K562 (cell line): Measurements from ENCODE around the gene CCDC9. TPM values are rescaled to one million over a fixed set of nuclear protein-coding genes. Genes with fewer than 3 reads are reported as not detected.

ENCODE experiments used
- CBX5 ChIP-seq: IDR thresholded peaks from 2 replicates; pipeline ENCODE4 v1.6.1; 2014; ENCODE audit warnings: low read depth, borderline replicate concordance
- MED1 ChIP-seq: sonication (generic); formaldehyde crosslinking; IDR thresholded peaks from 2 replicates; pipeline ENCODE4 v1.8.1; 2023; ENCODE audit warnings: missing genetic modification reagents, borderline replicate concordance
- POLR2G ChIP-seq: fragments of 200-400 bp; formaldehyde crosslinking; IDR thresholded peaks from 2 replicates; pipeline ENCODE4 v1.6.1; 2017; ENCODE audit warnings: low read depth, mild to moderate bottlenecking, antibody characterized with exemption, low read length, moderate library complexity
- TAF1 ChIP-seq: IDR thresholded peaks from 2 replicates; pipeline ENCODE4 v1.6.1; 2011; ENCODE audit warnings: mild to moderate bottlenecking, low read length, moderate library complexity; ENCODE audit not compliant: insufficient read depth, control insufficient read depth, severe bottlenecking; ENCODE audit errors: extremely low read depth
- ZNF217 ChIP-seq: sonication (generic); formaldehyde crosslinking; IDR thresholded peaks from 2 replicates; pipeline ENCODE4 v1.8.0; 2022; ENCODE audit warnings: mild to moderate bottlenecking, missing genetic modification reagents
- polyA plus RNA-seq, 8 experiments: library from polyadenylated mRNA; depleted of rRNA in 4 of 8; stranded (reverse) in 5 of 8; unstranded in 3 of 8; fragments of >200 nt; fragmentation: Nextera tagmentation in 2 of 8; fragmentation: Illumina TruSeq in 1 of 8; extraction: Ambion mirVana in 2 of 8; extraction: Trizol in 1 of 8; gene quantifications; 2 replicates each; pipeline versions ENCODE4 v1.2.1 to v1.2.3, GENCODE V29; 2011 to 2014; ENCODE audit warnings: inconsistent platforms in 1 of 8, missing spikeins in 1 of 8
- total RNA-seq, 7 experiments: library from RNA; depleted of rRNA in 6 of 7; stranded (reverse); fragments of >200 nt in 6 of 7; fragmentation: Illumina TruSeq in 2 of 7; extraction: Trizol in 2 of 7; gene quantifications; 2 replicates each; pipeline versions ENCODE4 v1.2.1 to v1.2.3, GENCODE V29; 2011 to 2021; ENCODE audit warnings: low replicate concordance in 1 of 7
- TF ChIP-seq, protein P1 (sequence below), 2 experiments: fragments of 450-650 bp; IDR thresholded peaks; 2 replicates each; pipeline ENCODE4 v1.6.1; 2016
- TF ChIP-seq, protein P2 (sequence below): sonication (generic); formaldehyde crosslinking; IDR thresholded peaks from 2 replicates; pipeline ENCODE4 v1.8.0; 2022; ENCODE audit warnings: mild to moderate bottlenecking, missing genetic modification reagents
- TF ChIP-seq, protein P3 (sequence below), 2 experiments: fragments of 450-650 bp in 1 of 2; sonication (generic) in 1 of 2; formaldehyde crosslinking in 1 of 2; IDR thresholded peaks in 1 of 2; conservative IDR thresholded peaks in 1 of 2; 2 replicates each; pipeline versions ENCODE4 v1.6.1 to v1.8.1; 2016 to 2023; ENCODE audit warnings: mild to moderate bottlenecking in 2 of 2, moderate library complexity in 2 of 2, inconsistent platforms in 1 of 2, missing genetic modification reagents in 1 of 2

The CCDC9 gene
- total and polyA plus RNA-seq, 9 of the 15 experiments (the other 6 are each of a cell fraction or from before 2014, with no cell fraction given), result 0.23 to 38.6 (median 8.4) TPM

DNA sequence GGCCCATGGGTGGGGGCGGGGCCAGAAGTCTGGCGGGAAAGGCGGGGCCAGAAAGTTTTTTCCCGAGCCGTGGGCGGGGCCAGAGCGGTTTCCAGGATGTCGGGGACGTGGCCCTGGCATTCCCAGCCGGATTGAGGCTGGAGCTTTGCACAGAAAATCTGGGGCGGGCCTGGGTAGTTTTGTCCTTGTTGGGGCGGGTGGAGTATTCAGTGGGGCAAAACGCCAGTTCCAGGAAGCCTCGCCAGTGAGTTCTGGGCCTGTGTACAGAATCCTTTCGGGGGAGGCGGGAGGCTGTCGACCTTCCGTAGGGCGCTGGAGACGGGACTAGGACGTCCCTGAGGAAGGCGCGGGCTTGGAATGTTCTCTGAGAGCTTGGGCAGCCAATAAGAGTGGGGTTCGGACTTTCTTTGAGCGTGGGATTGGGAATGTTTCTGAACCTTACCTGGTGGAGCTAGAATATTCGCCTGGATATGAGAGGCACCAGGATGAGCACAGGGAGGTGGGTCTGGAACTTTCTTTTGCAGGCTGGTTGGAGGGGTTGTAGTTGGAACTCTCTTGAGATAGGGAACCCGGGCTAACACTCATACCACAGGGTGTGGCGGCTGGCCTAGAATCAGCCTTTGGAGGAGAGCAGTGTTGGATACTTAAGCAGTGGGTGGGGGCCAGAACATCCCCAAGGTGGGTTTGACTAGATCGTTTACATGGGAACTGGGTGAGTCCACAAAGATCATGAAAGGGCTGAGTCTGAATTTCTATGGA, 1.3 kb downstream of the CCDC9 start (continued):
- TF ChIP-seq, protein P1, sequence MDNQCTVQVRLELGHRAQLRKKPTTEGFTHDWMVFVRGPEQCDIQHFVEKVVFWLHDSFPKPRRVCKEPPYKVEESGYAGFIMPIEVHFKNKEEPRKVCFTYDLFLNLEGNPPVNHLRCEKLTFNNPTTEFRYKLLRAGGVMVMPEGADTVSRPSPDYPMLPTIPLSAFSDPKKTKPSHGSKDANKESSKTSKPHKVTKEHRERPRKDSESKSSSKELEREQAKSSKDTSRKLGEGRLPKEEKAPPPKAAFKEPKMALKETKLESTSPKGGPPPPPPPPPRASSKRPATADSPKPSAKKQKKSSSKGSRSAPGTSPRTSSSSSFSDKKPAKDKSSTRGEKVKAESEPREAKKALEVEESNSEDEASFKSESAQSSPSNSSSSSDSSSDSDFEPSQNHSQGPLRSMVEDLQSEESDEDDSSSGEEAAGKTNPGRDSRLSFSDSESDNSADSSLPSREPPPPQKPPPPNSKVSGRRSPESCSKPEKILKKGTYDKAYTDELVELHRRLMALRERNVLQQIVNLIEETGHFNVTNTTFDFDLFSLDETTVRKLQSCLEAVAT (IDR thresholded peaks at IDR 0.05), result no peak
- TF ChIP-seq CBX5 (no peak), TAF1 (no peak), ZNF217 (CRISPR knock-in tag) (no peak), POLR2G (peak; percentile 78), MED1 (CRISPR knock-in tag) (no peak)
- TF ChIP-seq, protein P2, sequence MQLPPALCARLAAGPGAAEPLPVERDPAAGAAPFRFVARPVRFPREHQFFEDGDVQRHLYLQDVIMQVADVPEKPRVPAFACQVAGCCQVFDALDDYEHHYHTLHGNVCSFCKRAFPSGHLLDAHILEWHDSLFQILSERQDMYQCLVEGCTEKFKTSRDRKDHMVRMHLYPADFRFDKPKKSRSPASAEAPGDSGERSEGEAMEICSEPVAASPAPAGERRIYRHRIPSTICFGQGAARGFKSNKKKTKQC (CRISPR knock-in tag), result peak; percentile 29; the same call in 1 of the 2 replicates
- TF ChIP-seq, protein P3, sequence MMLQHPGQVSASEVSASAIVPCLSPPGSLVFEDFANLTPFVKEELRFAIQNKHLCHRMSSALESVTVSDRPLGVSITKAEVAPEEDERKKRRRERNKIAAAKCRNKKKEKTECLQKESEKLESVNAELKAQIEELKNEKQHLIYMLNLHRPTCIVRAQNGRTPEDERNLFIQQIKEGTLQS (IDR thresholded peaks at IDR 0.05), result no peak
- TF ChIP-seq, protein P3 (CRISPR knock-in tag; conservative IDR thresholded peaks at IDR 0.05), result no peak
